Measurements from ENCODE around the gene CFDP1.

The CFDP1 gene

GRCh38 chr16:75319513-75320411, 113.5 kb downstream of the CFDP1 start:
- DNase-seq (ENCODE audit: low read depth): no peak

- no peak for DNase-seq (ENCODE audit: low read depth)
These were observed 114.6 kb downstream of the CFDP1 start for GRCh38 chr16:75318737-75319136.

GRCh38 chr16:75317532-75317931, 115.8 kb downstream of the CFDP1 start:
- DNase-seq (ENCODE audit: low read depth): no peak

GRCh38 chr16:75317101-75317522, 116.2 kb downstream of the CFDP1 start:
- no peak for DNase-seq (ENCODE audit: low read depth)

GRCh38 chr16:75315539-75316306, 117.6 kb downstream of the CFDP1 start:
- no peak for DNase-seq (ENCODE audit: low read depth)

- no peak for DNase-seq (ENCODE audit: low read depth)
These were observed 120.4 kb downstream of the CFDP1 start for GRCh38 chr16:75312875-75313274.

- no peak for DNase-seq (ENCODE audit: low read depth)
These were observed 121.8 kb downstream of the CFDP1 start for GRCh38 chr16:75311383-75311938.

GRCh38 chr16:75310541-75310940, 122.8 kb downstream of the CFDP1 start:
- DNase-seq (ENCODE audit: low read depth): no peak

GRCh38 chr16:75309899-75310430, 123.3 kb downstream of the CFDP1 start:
- no peak for DNase-seq (ENCODE audit: low read depth)

- no peak for DNase-seq (ENCODE audit: low read depth)
These were observed 124.1 kb downstream of the CFDP1 start for GRCh38 chr16:75309156-75309555.

- no peak for DNase-seq (ENCODE audit: low read depth)
These were observed 125.3 kb downstream of the CFDP1 start for GRCh38 chr16:75308011-75308410.

- no peak for DNase-seq (ENCODE audit: low read depth)
These were observed 125.8 kb downstream of the CFDP1 start for GRCh38 chr16:75307506-75307905.

- DNase-seq (ENCODE audit: low read depth): no peak
These were observed 127.1 kb downstream of the CFDP1 start for GRCh38 chr16:75306099-75306762.

- DNase-seq (ENCODE audit: low read depth): peak; percentile 3
These were observed 127.8 kb downstream of the CFDP1 start for GRCh38 chr16:75305364-75306098.

GRCh38 chr16:75304521-75305363, 128.6 kb downstream of the CFDP1 start:
- no peak for DNase-seq (ENCODE audit: low read depth)

GRCh38 chr16:75301804-75302203, 131.5 kb downstream of the CFDP1 start:
- no peak for DNase-seq (ENCODE audit: low read depth)

GRCh38 chr16:75298267-75298666, 135.0 kb downstream of the CFDP1 start:
- no peak for DNase-seq (ENCODE audit: low read depth)

- no peak for DNase-seq (ENCODE audit: low read depth)
These were observed 136.7 kb downstream of the CFDP1 start for GRCh38 chr16:75296606-75297005.

GRCh38 chr16:75294773-75295459, 138.4 kb downstream of the CFDP1 start:
- no peak for DNase-seq (ENCODE audit: low read depth)

GRCh38 chr16:75293772-75294171, 139.5 kb downstream of the CFDP1 start:
- no peak for DNase-seq (ENCODE audit: low read depth)
